GM12801 (cell line): ENCODE measurements around the gene PARD6B.

Source experiments
- CTCF ChIP-seq: IDR thresholded peaks from one replicate; pipeline ENCODE4 v1.5.1; 2011; ENCODE audit warnings: control low read depth; ENCODE audit not compliant: insufficient read length; ENCODE audit errors: extremely low read depth

The PARD6B gene

GRCh38 chr20:50724112-50724725, 7.2 kb upstream of the PARD6B start:
- TF ChIP-seq CTCF = no peak

GRCh38 chr20:50724851-50725723, 6.3 kb upstream of the PARD6B start:
- TF ChIP-seq CTCF = no peak

- TF ChIP-seq CTCF = no peak
These were observed 5.7 kb upstream of the PARD6B start for GRCh38 chr20:50725724-50726005.

GRCh38 chr20:50726955-50727791, 4.2 kb upstream of the PARD6B start:
- no peak for TF ChIP-seq CTCF

GRCh38 chr20:50727792-50728485, 3.4 kb upstream of the PARD6B start:
- TF ChIP-seq CTCF = no peak

- TF ChIP-seq CTCF = no peak
These were observed 2.8 kb upstream of the PARD6B start for GRCh38 chr20:50728486-50728980.
